Measurements from ENCODE around the gene STARD10. TPM values are rescaled to one million over a fixed set of nuclear protein-coding genes. Genes with fewer than 3 reads are reported as not detected.

STARD10 gene
- total RNA-seq, 1 donor from 2014 or later, result 126 TPM

DNA sequence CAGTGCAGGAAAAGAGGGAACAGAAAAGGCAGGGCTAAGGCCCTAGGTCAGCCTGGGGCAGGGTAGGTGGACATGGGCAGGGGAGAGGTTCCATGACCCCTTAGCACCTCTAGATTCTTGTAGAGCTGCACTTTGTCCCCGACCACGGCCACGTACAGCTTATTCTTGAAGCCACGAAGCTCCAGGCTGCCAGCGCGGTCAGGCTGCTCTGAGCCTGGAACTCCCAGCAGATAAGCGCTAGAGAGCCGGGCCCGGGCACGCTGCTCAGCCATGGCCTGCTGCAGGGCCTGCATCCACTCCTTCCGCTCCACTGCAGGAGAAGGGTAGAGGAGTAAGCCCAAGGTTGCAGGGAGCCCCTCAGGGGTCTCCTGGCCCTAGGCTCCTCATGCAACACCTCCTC is 83.6 kb downstream of the STARD10 start:
- ATAC-seq (no peak), DNase-seq (no peak)
- H3K4me3 ChIP-seq, result no peak overlapping the region
- no peaks in the 10 kb centered on the region for H3K9me3 ChIP-seq
- H3K36me3 ChIP-seq, result peaks cover 99% of the 10 kb centered on the region
- H3K27ac ChIP-seq, result no peak overlapping the region
- H3K4me1 ChIP-seq, result peaks cover 23% of the 10 kb centered on the region
- intact Hi-C loops (cut with DNase I), result no loop called here
- no peak for TF ChIP-seq CTCF (IDR thresholded peaks at IDR 0.05)
- H3K27me3 ChIP-seq (ENCODE audit: low read depth), result no peaks in the 10 kb centered on the region

DNA sequence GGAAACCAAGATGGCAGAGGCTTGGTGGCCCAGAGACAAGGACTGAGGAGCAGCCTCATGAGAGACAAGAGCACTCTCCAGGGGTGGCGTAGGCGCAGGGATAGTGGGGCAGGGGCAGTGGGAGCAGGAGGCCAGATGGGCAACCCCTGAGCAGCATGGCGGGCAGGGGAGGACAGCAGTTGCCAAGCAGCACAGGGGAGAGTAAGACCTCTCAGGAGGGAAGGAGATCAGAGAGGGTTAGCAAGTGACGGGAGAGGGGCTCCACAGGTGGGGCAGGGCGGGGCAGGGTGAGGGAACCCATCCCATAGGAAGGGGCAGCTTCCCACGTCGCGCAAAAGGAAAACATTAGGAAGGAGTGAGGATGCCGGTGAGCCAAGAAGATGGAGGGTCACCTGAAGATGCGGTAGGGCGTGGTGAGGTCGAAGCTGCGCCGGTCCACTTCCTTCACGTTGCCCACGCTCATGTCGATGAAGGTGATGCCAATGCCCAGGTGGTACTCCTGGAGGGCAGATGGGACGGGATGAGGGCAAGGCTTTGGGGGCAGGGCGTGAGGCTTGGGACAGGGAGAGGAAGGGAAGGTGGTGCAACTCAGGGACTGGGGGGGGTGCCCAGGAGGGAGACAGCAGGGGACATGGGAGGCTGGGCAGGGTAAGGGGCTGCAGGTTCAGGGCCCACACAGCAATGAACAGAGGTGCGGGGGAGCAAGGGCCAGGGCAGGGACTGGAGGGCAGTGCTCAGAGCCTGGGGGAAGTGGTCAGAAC is 84.2 kb downstream of the STARD10 start:
- Histone ChIP-seq H3K27ac (no peak overlapping the region), H3K4me3 (no peak overlapping the region), H3K4me1 (peaks cover 17% of the 10 kb centered on the region), H3K9me3 (no peaks in the 10 kb centered on the region), H3K36me3 (peaks cover 99% of the 10 kb centered on the region), H3K27me3 (ENCODE audit: low read depth) (no peaks in the 10 kb centered on the region)
- no peak for TF ChIP-seq CTCF (IDR thresholded peaks at IDR 0.05)
- intact Hi-C loops (cut with DNase I), result no loop called here
- DNase-seq (no peak), ATAC-seq (no peak)

DNA sequence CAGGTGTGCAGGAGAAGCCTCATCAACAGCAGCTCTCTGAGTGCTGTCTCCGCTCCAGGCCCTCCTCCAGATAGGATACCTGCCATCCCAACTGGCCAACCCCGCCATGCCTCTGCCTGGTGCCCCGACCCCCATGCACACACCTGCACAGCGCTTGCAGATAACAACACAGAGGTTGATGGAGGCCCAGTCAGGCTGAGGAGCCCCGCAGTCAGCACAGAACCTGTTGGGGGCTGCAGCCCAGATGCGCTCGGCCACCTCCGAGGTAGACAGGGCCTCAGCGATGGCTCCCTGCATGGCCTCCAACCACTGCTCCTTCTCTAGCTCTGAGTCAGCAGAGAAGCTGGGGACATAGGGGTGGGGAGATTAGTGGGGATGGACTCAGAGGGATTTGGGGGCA is 86.8 kb downstream of the STARD10 start:
- H3K27ac ChIP-seq, result no peak overlapping the region
- intact Hi-C loops (cut with DNase I), result no loop called here
- H3K4me1 ChIP-seq, result peaks cover 26% of the 10 kb centered on the region
- DNase-seq (no peak), ATAC-seq (no peak)
- no peaks in the 10 kb centered on the region for H3K27me3 ChIP-seq (ENCODE audit: low read depth)
- H3K4me3 ChIP-seq, result no peak overlapping the region
- peaks cover 99% of the 10 kb centered on the region for H3K36me3 ChIP-seq
- H3K9me3 ChIP-seq, result no peaks in the 10 kb centered on the region
- TF ChIP-seq CTCF (IDR thresholded peaks at IDR 0.05), result no peak

- no peak for ATAC-seq
- no peak for TF ChIP-seq CTCF (IDR thresholded peaks at IDR 0.05)
- H3K4me3 ChIP-seq, result no peak overlapping the region
- peaks cover 99% of the 10 kb centered on the region for H3K36me3 ChIP-seq
- H3K27ac ChIP-seq, result no peak overlapping the region
- no peak for DNase-seq
- intact Hi-C loops (cut with DNase I), result no loop called here
- peaks cover 29% of the 10 kb centered on the region for H3K4me1 ChIP-seq
- no peaks in the 10 kb centered on the region for H3K9me3 ChIP-seq
- H3K27me3 ChIP-seq (ENCODE audit: low read depth), result no peaks in the 10 kb centered on the region
These were observed 87.3 kb downstream of the STARD10 start for GRCh38 chr11:72706579-72706978.

DNA sequence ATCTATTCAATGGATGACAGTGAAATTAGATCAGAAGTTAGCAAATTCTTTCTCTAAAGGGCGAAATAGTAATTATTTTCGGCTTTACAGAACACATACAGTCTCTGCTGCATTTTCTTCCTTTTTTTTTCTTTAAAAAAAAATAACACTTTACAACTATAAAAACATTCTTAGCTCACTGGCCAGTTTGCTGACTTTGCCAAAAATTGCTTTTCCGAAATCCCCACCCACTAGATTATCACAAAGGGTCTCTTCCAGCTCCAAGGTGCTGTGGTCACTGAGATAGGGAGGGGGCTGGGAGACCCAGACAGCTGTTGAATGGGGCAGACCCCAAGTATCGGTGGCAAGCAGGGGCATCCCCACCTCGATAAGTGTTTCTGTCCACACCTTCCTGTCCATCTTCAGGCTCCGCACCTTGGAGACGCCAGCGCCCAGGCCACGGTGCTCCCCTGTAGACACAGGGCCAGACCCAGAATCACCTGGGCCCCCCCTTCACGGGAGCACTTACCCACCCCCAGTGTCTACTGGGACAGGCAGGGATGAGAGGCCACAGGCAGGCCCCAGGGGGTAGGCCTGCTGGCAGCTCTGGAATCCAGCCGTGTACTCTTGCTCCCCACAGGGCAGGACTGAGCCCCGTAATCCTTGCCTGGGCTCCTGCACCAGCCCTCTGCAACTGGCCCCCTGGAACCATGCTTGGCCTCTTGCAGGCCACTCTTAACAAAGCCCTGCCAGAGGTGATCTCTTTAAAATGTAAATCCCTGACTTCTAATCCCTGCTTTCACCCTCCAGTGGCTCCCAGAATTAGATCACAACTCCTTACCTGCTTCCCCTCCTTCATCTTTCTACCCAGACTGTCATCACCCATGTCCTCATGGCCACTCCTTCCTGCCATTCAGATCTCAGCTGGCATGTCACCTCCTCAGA is 88.1 kb downstream of the STARD10 start:
- peaks cover 99% of the 10 kb centered on the region for H3K36me3 ChIP-seq
- H3K9me3 ChIP-seq, result no peaks in the 10 kb centered on the region
- ATAC-seq (no peak), DNase-seq (no peak)
- peaks cover 34% of the 10 kb centered on the region for H3K4me1 ChIP-seq
- H3K27ac ChIP-seq, result no peak overlapping the region
- no peak for TF ChIP-seq CTCF (IDR thresholded peaks at IDR 0.05)
- no peaks in the 10 kb centered on the region for H3K27me3 ChIP-seq (ENCODE audit: low read depth)
- intact Hi-C loops (cut with DNase I), result no loop called here
- H3K4me3 ChIP-seq, result no peak overlapping the region

Data from lower lobe of right lung (tissue), 2 donors.